Aorta (tissue), 5 donors: Measurements from ENCODE around the gene DLG3. TPM values are rescaled to one million over a fixed set of nuclear protein-coding genes. Genes with fewer than 3 reads are reported as not detected.

Experiments used
- ATAC-seq: fragments of 200-7000 bp; cut with Tn5 transposase; one replicate; pipeline ENCODE4 v1.9.1; 2022; ENCODE audit warnings: moderate library complexity; ENCODE audit not compliant: low FRiP score
- DNase-seq, 2 donors: peaks; one replicate each; pipeline ENCODE4 v3.0.0-alpha.2; 2020
- H3K27ac ChIP-seq, 2 donors: one replicate each; pipeline ENCODE4 v1.5.1; 2013; ENCODE audit warnings: low read length in 2 of 2, mild to moderate bottlenecking in 2 of 2, moderate library complexity in 2 of 2, control low read depth in 1 of 2, inconsistent platforms in 1 of 2, low read depth in 1 of 2
- H3K27me3 ChIP-seq, 2 donors: one replicate each; pipeline ENCODE4 v1.6.1; 2013; ENCODE audit warnings: control low read depth in 1 of 2, low read length in 1 of 2, mild to moderate bottlenecking in 1 of 2, moderate library complexity in 1 of 2; ENCODE audit not compliant: insufficient read depth in 2 of 2, control insufficient read depth in 1 of 2
- H3K36me3 ChIP-seq, 2 donors: one replicate each; pipeline ENCODE4 v1.6.1; 2013; ENCODE audit warnings: control low read depth in 1 of 2, low read length in 1 of 2, mild to moderate bottlenecking in 1 of 2; ENCODE audit not compliant: insufficient read depth in 2 of 2, control insufficient read depth in 1 of 2
- H3K4me1 ChIP-seq, 2 donors: one replicate each; pipeline ENCODE4 v1.6.1; 2013; ENCODE audit warnings: low read length in 2 of 2, control low read depth in 1 of 2, mild to moderate bottlenecking in 1 of 2, moderate library complexity in 1 of 2; ENCODE audit not compliant: insufficient read depth in 2 of 2, control insufficient read depth in 1 of 2
- H3K4me3 ChIP-seq, 2 donors: one replicate each; pipeline ENCODE4 v1.5.1; 2013; ENCODE audit warnings: low read length in 2 of 2, control low read depth in 1 of 2, mild to moderate bottlenecking in 1 of 2
- H3K9me3 ChIP-seq: one replicate; pipeline ENCODE4 v1.6.1; 2013; ENCODE audit warnings: mild to moderate bottlenecking, low read length; ENCODE audit not compliant: control insufficient read depth
- WGBS, 2 donors: extraction: QIAGEN DNeasy Blood & Tissue Kit; methylation state at CpG; one replicate each; pipeline ENCODE4 v1.1.7; 2013; 5-methylcytosine and 5-hydroxymethylcytosine counted together
- intact Hi-C, 2 donors: fragments of 100-400 bp; cut with DNase I; formaldehyde crosslinking; loops; one replicate each; pipeline versions ENCODE4 v1.14.2 to v1.15.0; 2022
- polyA plus RNA-seq, 2 donors: library from polyadenylated mRNA; stranded (reverse); fragments of 200-250 nt; gene quantifications; one replicate each; pipeline ENCODE4 v1.2.3, GENCODE V29; 2013
- total RNA-seq, 2 donors: library from RNA; stranded (reverse); fragmentation: NEBNext Ultra II Directional; extraction: Animal tissue kit (Norgen Biotek cat#: 25700); gene quantifications; one replicate each; pipeline ENCODE4 v1.2.1, GENCODE V29; 2021
- donor health status: healthy with polysubstance abuse.
- donor health status: Bipolar disorder and iron deficiency.
- donor health status: DM: no; HTN: no; CAD: no.
- donor health status: DM: no; HTN: no; CAD: no.
- donor health status: DM: yes; HTN: yes; CAD: no.

Gene DLG3
- total and polyA plus RNA-seq, 4 donors = 16.1 to 22.8 (median 19.8) TPM

- 31 to 42% methylated on average over 10 of the region's 10 CpGs for whole genome bisulfite sequencing, 2 donors
- no peak for ATAC-seq
- H3K9me3 ChIP-seq = no peaks in the 10 kb centered on the region
- DNase-seq = no peak
- H3K27me3 ChIP-seq = no peaks in the 10 kb centered on the region
- no peak overlapping the region for H3K4me3 ChIP-seq
- H3K4me1 ChIP-seq = peaks cover 0 to 6% of the 10 kb centered on the region in 2 donors
- H3K27ac ChIP-seq = peak overlapping the region; percentile 11 to 74
- H3K36me3 ChIP-seq = no peaks in the 10 kb centered on the region
- intact Hi-C loops = no loop called here
These were observed 34.1 kb downstream of the DLG3 start for GRCh38 chrX:70478526-70479245.

DNA sequence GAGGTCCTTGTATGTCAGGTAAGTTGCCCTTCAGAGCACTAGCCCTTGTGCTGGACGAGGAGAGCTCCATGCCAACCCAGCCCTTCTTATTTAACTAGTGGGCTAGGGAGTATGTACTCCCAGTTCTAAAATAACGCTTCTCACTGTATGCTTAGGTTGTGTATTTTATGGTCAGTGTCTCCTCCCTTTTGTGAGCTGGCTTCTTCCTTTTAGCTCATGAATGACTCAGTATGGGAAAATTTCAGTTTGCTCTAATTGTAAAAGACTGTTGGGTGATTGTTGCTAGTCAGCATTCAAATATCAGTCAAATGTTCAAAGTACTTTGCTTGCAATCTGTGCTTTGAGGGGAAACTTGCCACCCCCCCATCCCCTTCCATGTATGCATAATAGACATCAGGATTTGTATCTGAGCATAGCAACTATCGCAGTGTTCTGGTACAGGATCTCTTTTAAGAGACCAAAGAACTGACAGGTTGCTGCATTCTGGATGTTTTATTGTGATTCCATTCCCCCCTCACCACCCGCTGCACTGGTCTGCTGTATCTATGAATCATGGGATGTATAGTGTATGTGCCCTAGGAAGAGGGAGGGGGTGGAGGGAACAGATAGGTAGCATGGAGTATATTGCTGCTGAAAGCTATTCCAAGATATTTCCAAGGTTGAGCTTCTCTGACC lies 34.7 kb downstream of the DLG3 start:
- ATAC-seq (no peak), DNase-seq (no peak)
- Histone ChIP-seq H3K36me3 (no peaks in the 10 kb centered on the region), H3K27ac (peak overlapping the region in 1 of 2 donors; percentile 74), H3K27me3 (no peaks in the 10 kb centered on the region), H3K4me3 (no peak overlapping the region), H3K4me1 (peaks cover 0 to 6% of the 10 kb centered on the region in 2 donors), H3K9me3 (no peaks in the 10 kb centered on the region)
- 31 to 38% methylated on average over 4 of the region's 4 CpGs for WGBS, 2 donors
- intact Hi-C loops = no loop called here

DNA sequence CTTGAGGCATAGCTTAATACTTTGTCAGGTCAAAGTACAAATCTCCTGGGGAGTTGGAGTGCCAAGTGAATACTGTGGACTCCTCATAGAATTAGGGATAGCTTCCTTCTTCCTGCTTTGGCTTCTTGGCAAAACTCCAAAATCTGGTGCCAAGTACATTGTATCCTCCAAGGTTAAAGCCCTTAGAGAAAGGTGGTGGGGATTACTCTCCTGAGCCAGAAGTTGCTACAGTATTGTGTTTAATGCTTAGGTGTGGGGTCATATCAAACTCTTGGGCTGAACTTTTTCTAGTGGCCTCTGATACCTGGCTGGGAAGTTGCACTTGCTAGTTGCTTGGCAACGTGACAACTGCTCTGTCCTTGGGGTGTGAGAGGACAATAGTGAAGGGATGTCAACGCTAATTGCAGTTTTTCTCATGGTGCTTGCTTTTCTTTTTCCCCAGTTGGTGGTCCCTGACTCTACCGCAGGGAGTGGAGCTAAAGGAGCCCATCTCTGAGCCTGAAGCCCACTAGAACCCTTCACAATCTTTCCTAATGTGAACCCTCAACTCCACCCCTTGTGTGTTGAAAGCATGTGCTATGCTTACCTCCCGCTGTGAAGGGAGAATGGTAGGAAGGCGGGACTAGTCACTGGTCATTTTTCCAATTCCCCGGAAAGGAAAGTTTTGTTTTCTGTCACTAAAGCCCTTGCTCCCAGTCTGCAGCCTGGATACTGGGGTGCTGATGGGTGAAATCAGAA lies 35.5 kb downstream of the DLG3 start:
- DNase-seq (no peak), ATAC-seq (peak; percentile 34)
- Histone ChIP-seq H3K4me1 (peaks cover 0 to 6% of the 10 kb centered on the region in 2 donors), H3K27ac (peak overlapping the region; percentile 15 to 49), H3K9me3 (no peaks in the 10 kb centered on the region), H3K27me3 (no peaks in the 10 kb centered on the region), H3K36me3 (no peaks in the 10 kb centered on the region), H3K4me3 (no peak overlapping the region)
- 18 to 24% methylated on average over 6 of the region's 6 CpGs for WGBS, 2 donors
- intact Hi-C loops = no loop called here

GRCh38 chrX:70480660-70481018 lies 36.0 kb downstream of the DLG3 start:
- Histone ChIP-seq H3K27ac (peak overlapping the region in 1 of 2 donors; percentile 5), H3K4me1 (peaks cover 0 to 6% of the 10 kb centered on the region in 2 donors), H3K9me3 (no peaks in the 10 kb centered on the region), H3K36me3 (no peaks in the 10 kb centered on the region), H3K27me3 (no peaks in the 10 kb centered on the region), H3K4me3 (no peak overlapping the region)
- peak; percentile 63 for ATAC-seq
- 16 to 30% methylated on average over 9 of the region's 9 CpGs for WGBS, 2 donors
- peak in 1 of 2 donors; percentile 44 for DNase-seq
- intact Hi-C loops = no loop called here

DNA sequence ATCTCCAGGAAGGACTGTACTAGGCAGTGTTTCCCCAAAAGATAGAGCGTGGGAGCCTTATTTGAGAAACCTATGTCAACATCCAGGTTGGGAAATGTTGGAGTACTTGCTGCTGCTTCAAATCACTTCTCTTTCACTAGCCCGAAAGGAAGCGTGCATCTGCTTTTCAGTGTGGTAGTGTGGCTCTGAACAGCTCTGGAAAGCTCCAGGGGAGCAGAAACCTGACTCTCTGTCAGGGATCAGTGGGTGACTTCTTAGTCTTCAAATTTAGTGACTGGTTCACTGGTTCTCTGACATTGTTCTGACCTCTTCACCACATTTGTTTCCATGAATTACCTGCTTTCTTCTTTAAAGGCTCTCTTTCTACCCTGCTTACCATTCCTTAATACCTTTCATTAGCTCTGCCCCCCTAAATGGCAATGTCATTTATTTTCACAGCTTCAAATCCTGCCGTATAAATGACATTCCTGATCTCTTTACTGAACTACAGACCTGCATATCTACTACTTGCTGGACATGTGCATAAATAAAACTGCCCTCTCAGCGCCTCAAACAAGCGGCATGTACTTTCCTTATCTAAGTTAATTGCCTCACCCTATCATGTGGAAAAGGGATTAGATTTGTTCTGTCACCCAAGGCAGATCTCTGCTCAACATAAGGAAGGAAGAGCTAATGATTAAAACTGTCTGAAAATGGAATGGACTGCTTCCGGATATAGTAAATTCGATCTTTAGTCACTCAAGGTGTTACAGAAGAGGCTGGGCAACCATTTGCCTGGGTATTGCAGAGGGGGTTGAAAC lies 37.0 kb downstream of the DLG3 start:
- Histone ChIP-seq H3K27me3 (no peaks in the 10 kb centered on the region), H3K36me3 (no peaks in the 10 kb centered on the region), H3K9me3 (no peaks in the 10 kb centered on the region), H3K4me3 (no peak overlapping the region), H3K4me1 (peaks cover 0 to 6% of the 10 kb centered on the region in 2 donors), H3K27ac (peak overlapping the region in 1 of 2 donors; percentile 51)
- intact Hi-C loops = no loop called here
- WGBS, 2 donors = 64 to 68% methylated on average over 8 of the region's 8 CpGs
- ATAC-seq = no peak
- DNase-seq = no peak

- DNase-seq = no peak
- 92 to 100% methylated on average over 2 of the region's 2 CpGs for WGBS, 2 donors
- no peaks in the 10 kb centered on the region for H3K9me3 ChIP-seq
- no peak for ATAC-seq
- H3K4me1 ChIP-seq = peaks cover 0 to 6% of the 10 kb centered on the region in 2 donors
- H3K27me3 ChIP-seq = no peaks in the 10 kb centered on the region
- intact Hi-C loops = no loop called here
- no peaks in the 10 kb centered on the region for H3K36me3 ChIP-seq
- H3K4me3 ChIP-seq = no peak overlapping the region
- no peak overlapping the region for H3K27ac ChIP-seq
These were observed 37.7 kb downstream of the DLG3 start for GRCh38 chrX:70482300-70482699.

GRCh38 chrX:70485466-70485865 lies 40.8 kb downstream of the DLG3 start:
- Histone ChIP-seq H3K4me1 (no peaks in the 10 kb centered on the region), H3K27ac (no peak overlapping the region), H3K36me3 (no peaks in the 10 kb centered on the region), H3K27me3 (no peaks in the 10 kb centered on the region), H3K9me3 (no peaks in the 10 kb centered on the region), H3K4me3 (no peak overlapping the region)
- ATAC-seq (no peak), DNase-seq (no peak)
- intact Hi-C loops = no loop called here
- WGBS, 2 donors = 76 to 85% methylated on average over 7 of the region's 7 CpGs

DNA sequence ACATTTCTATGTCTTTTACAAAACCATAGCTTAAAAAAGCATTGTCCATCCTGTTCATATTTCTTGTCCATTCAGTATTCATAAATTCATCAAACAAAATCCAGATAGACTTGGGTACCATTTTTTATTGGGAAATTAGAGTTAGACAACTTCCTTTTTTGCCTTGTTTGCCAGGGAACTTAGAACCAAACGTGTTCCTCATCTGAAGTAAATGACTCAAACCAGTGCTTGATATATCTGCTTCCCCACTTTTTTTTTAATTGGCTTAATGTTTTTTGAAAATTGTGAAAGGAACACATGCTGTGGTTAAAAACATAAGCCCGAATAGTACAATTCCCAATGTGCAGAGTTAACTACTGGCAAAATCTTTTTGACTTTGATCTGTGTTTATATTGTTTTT lies 44.2 kb downstream of the DLG3 start:
- intact Hi-C loops = no loop called here
- Histone ChIP-seq H3K27me3 (no peaks in the 10 kb centered on the region), H3K9me3 (no peaks in the 10 kb centered on the region), H3K4me3 (no peak overlapping the region), H3K27ac (no peak overlapping the region), H3K36me3 (no peaks in the 10 kb centered on the region), H3K4me1 (no peaks in the 10 kb centered on the region)
- no peak for ATAC-seq
- 55 to 65% methylated on average over 2 of the region's 2 CpGs for WGBS, 2 donors
- DNase-seq = no peak
